Measurements from ENCODE around the gene GABRD.

GABRD gene

DNA sequence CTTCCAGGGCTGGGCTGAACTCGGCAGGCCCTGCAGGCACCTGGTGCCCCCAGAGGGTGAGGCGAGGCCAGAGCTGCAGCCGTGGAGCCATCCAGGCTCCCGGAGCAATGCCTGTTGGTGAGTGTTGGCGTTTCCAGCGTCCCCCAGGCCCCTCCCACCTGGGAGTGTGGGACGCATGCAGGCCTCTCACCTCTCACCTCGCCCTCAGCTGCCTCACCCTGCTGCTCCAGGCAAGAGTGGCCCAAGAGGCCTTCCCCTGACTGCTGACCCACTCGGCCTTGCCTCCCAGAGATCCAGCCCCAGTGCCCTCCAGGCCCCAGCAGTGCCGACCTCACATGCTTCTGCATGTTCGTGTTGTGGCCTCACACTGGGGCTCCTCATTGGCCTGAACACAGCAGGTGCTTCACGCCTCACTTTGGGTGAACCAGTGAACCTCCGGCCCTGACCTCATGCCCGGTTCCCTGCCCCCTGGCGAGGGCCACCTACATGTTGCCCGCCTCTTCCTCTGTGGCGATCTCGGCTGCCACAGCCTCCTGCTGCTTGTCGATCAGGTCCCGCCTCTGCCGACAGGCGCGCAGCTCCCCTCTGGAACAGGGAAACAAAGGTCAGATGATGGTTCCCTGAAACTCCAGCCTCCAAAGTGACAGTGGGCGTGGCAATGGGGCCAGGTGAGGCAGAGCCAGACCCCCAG lies 32.5 kb upstream of the GABRD start:
- no peak for DNase-seq

DNA sequence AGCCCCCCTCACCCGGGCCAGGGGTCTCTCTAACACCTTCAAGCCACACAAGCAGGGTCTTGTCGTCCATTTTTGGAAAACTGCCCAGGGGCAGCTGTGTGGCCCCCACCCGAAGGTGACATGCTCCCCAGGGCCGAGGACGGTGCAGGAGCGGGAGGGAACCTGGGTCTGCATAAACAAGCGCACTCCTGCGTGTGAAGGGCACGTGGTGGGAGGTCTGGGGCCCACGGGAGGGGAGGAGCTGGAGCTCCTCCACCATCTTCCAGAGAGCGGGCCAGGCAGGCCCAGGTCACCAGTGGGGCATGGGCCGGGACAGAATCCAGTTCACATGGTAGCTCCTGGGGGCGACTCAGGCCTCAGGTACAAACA lies 32.0 kb upstream of the GABRD start:
- no peak for DNase-seq

DNA sequence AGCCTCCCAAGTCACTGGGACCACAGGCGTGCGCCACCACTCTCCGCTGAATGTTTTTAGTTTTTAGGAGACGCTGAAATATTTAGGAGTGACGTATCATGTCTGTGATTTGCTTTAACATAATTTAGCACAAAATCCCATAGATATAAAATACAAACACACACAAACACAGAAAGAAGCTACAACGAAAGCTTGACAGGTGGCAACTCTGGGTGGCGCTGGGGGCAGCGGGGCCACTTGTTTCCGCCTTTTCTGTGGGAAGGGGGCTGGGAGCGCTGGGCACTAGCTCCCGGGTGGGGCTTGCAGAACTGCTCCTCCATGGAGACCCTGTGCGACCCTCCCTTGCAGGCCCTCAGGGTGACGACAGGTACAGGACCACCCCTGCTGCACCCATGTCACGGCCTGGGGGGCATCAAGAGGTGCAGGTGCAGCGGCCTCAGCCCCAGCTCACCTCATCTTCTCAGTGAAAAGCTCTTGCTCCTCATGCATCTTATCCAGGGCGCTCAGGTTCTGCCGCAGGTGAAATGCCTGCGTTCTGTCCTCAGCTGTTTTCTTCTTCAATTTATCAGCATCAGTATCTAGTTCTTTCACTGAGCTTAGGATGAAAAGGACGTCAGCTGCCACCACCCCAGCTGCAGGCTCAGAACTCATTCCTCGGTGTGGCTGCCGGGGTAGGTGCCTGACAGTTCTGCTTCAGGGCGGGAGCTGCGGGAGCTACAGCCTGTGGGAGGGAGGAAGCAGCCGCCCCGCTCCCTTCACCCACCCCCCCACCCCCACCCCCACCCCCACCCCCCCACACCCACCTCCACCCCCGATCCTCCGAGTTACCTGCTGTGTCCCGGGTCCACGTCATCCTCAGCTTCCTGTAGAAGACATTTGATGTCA lies 30.8 kb upstream of the GABRD start:
- DNase-seq = no peak

DNA sequence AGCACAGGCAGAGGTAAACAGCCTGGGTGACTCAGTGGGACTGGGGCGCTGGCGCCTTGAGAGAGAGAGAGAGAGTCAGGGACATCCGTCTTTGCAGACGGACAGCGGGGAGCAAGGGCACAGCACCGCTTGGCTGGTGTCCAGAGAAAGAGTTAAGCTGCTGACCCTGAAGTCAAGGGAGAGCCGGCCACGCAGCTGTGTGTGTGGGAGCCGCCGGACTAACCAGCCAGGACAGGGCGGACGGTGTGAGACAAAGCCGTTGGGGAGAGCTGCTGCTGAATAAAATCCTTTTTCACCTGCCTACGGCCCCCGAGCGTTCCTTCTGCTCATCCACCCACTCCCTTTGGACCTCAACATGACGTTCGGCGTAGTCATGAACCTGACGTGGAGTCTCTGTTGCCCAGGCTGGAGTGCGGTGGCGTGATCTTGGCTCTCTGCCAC lies 30.0 kb upstream of the GABRD start:
- DNase-seq = no peak

DNA sequence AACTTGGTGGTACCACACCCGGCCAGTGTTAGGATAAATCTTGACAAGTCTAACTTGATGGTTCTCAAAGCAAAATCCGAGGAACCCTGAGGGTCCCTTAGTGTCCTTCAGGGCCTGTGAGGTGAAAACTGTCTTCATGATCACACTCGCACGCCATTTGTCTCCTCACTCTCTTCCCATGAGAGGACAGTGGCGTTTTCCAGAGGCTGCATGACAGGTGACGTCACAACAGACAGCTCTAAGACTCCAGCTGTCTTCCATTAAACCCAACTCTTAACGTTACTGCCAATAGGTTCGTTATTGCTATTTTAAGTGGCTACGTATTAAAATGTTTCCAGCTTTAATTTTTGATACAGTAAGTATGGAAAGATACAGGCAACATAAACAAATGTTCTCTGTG lies 29.4 kb upstream of the GABRD start:
- no peak for DNase-seq

DNA sequence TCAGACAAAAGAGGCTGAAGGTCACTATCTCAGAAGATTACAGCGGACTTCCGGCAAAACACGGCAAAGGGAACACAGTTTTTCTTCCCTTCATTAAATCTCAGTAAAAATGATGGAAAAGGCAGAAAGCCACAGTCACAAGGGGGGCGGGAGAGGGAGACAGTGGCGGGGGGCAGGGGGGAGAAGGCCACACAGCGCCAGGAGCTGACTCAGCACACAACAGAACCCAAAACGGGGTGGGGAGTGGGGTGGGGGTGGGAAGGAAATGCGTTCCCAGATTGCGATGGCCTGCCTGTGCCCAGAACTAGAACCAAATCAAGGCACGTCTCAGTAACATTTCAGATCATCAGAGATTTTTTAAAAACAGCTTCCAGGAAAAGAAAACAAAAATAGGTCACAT lies 28.9 kb upstream of the GABRD start:
- DNase-seq = no peak

DNA sequence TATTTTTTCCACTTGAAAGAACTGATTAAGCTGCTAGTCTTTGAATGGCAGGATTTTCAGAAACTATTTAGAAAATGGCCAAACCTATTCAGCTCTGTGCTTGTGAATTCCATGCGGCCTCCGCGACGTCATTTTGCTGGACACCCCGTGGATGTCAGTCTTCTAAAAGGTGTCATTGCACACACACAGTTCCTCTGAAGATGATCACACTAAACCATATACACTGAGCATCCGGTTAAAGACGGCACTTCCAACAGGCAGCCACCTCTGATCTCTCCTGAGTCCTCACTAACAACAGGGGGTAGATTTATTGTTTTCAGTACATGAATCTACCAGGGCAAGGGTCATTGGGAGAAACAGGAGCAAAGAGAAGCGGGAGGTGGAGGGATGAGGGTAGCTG lies 24.6 kb upstream of the GABRD start:
- no peak for DNase-seq

DNA sequence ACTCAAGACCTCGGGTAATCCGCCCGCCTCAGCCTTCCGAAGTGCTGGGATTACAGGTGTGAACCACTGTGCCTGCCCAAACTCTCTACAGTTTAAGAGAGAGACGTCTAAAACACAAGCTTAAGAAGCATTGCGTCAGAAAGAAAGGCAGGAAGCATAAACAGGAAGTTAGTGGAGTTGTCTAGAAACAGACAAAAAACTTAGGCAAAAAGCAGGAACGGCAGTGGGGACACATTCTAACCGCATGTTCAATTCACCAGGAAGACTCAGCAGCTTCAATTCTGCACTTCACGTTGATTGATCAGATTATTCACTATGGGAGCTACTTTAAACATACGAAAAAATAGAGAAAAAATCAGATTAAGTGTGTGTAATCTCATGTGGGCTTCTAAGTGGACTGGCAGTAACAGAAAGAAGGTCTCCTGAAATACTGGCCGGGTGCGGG lies 22.9 kb upstream of the GABRD start:
- DNase-seq = no peak

DNA sequence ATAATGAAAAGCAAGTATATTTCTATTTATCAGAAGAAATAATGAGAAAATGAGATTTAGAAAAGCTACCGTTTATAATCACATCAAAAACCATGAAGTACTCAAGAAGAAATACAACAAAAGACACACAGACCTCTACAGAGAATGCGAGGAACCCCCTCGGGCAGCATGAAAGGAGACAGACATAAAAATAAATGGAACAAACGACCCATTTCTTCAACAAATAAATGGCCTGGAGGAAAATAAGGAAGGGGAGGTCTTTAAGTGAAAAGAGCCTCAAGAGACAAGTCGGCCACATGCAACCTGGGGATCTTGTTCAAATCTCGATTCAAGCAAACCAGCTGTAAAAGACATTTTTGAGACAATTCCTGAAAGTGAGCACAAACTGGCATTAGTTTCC lies 21.6 kb upstream of the GABRD start:
- DNase-seq = no peak

DNA sequence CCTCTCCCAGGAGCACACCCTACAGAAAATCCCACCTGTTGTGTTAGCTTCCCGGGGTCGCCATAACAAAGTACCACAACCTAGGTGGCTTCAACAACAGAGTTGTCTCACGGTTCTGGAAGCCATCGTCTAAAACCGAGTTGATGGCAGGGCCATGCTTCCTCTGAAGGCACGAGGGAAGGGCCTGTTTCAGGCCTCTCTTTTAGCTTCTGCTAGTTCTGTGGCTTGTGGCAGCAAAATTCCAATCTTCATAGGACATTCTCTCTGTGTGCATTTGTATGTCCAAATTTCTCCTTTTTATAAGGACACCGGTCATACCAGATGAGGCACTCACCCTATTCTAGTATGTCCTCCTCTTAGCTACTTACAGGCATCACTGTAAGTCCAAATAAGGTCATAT lies 18.7 kb upstream of the GABRD start:
- DNase-seq = no peak

DNA sequence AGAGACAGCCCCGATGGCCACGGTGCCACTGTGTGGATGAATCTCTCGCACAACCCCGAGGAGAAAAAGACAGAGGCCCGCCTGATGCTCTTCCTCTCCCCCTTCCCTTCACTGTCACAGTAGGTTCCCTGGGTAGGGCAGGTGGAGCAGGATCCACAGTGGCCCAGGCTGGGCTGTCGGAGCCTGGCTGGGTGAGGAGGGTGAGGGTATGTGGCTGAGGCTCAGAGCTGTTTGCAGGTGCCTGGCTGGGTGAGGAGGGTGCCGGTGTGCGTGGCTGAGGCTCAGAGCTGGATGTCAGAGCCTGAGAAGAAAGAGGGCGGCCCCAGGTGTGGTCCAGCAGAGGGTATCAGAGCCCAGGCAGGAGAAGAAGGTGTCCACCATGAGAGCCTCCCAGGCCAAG lies 18.3 kb upstream of the GABRD start:
- DNase-seq = no peak

DNA sequence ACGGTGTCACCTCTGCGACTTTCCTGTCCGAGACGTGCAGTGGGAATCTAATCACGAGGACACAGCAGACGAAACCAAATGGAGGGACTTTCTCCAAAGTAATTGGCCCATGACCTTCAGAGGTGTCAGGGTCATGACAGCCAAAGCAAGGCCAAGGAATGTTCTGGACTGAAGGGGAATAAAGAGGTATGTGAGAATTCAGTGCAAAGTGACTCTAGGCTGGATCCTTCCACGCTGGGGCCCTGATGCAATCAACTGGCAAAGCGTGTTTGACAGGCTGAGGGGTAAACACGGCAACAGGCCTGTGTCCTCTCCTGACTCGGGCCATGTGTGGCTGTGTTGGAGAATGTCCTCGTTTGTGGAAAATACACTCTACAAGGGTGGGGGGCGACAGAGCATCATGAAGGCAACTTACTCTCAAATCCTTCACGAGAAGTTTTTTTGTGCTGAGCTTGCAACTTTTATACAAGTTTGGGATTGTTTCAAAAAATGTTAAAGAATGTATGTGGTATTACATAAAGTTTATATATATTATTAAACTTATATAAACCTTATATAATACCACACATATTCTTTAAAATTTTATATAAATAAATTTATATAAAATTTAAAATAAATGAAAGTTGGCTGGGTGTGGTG lies 17.3 kb upstream of the GABRD start:
- no peak for DNase-seq

DNA sequence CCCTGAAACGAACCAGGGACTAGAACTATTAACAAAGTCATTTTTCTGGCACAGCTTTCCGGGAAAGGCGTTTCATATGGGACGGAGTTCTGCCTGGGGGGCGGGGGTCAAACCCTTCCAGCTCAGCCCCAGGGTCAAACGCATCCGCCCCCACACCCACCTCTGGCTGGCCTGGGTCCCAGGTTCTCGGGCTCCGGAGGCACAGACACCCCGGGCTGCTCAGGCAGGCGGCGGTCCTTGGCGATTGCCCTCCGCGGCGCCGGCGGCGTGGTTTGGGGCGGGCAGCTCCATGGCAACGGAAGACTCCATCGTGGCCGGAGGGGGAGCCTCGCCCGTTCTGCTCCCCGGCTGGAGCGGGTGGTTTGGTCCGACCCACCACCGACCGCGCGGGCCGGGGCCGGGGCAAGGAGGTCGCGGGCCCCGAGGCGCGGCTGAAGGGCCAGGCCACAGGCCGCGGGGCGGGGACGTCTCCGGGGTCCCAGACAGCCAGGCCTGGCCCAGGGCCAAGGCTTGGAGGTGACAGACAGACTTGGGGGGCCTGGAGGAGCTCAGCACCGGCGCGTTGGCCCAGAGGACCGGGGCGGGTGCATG lies 15.5 kb upstream of the GABRD start, which contains the start of gene CFAP74:
Gene CFAP74, minus strand, starts transcription at position 246 of the 591 bp plus-strand sequence. CDS start 12,830 bp downstream, outside the sequence.
- no peak for DNase-seq

DNA sequence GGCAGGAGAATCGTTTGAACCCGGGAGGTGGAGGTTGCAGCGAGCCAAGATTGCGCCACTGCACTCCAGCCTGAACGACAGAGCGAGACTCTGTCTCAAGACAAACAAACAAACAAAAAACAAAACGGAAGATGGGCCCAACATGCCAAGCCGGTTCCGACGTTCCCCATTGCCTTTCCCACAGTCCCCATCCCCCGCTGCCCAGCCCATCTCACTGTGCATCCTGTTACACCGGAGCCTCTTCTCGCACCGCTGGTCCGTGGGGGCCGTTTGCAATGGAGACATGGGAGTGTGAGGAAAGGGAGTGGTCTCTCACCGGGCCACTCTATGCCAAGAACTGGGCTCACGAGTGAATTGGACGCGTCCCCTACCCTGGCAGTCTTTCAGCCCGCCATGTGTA lies 14.3 kb upstream of the GABRD start:
- no peak for DNase-seq

DNA sequence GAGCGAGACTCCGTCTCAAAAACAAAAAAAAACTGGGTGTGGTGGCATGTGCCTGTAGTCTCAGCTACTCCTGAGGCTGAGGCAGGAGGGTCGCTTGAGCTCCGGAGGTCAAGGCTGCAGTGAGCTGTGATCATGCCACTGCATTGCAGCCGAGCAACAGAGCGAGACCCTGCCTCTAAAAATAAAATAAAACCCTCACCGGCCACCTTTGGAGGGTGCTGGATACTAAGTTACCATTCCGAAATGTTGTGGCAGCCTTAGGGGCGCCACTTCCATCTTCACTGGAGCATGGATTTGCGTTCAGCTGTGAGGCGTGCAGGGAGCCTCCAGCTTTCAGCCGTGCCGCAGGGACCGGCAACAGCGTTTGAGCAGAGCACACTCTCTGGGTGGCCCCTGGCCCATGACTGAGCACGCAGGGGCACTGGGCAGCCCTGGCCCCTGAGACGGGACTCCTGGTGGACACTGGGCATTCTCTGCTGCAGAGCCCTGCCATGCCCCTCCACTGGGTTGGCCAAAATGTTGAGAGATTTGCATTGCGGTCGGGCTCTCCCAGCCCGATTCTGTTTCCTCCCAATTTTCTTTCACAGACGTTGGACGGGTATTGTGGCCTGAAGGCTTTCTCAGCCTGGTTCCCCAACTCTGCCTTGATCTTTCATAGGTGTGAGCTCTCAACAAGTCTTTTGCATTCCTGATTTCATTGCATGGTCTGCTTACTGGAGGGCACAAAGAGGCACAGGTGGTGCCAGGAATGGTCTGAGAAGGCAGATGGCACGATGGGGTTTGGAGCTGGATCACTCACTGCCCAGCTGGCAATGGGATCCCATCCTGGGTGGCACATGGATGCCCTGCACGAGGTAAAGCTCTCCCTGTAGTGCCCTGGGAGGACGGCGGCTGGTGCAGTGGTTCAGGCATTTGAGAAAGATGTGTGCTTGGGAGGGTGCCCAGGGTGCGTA lies 9.8 kb upstream of the GABRD start:
- DNase-seq = no peak

DNA sequence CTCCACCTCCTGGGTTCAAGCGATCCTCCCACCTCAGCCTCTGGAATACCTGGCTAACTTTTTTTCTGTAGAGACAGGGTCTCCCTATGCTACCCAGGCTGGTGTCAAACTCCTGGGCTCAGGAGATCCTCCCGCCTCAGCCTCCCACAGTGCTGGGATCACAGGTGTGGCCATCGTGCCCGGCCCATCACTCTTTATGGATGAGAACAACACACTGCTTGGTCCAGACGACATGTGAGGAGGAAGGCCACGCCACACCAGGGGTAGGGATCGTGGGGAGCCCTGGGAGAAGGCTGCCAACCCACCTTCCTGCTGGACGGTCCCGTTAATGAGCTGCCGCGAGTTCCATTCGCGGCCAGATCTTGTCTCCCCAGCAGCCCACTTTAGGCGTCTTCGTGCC lies 5.0 kb upstream of the GABRD start:
- no peak for DNase-seq

DNA sequence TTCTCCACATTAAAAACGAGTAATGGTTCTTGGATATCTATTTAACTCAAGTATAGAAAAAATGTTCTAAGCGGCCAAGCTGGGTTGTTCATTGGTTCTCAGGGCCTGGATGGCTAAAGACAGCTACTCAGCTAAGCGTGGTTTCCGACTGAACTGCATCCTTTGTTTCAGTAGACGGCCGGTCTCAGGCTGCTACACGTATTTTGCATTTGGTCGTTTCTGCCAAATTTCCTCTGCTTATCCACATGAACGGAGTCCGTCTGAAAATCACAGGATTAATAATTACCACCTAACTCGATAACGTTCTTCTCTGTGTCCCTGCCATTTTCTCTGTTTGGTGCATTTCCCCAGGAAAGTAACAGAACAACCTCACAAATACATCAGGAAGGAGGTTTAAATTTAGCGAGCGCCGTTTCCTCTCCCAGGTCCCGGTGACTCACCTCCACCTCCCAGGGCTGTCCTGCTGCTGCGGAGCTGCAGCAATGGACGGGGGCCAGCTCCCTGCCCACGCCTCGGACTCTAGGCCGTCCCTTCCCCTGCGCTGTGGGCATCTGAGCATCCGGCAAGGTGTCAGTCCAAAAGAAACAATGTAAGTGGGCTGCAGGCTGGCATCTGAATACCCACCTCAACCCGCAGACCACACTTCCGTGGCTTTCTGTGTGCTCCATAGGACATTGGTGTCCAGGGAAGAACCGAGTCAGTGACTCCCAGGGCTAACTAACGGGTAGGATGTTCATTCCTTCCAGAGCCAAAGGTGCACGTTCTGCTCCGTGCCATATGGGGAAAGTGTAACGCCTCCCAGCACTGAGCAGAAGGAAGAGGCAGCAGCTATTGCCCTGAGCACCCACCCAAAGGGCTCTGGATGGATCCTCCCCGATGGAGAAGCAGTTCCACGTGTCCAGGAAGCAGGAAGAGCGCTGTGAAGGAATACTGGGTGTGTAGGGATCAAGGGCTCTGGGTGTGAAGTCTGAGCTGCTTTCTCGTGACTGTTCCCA lies 4.1 kb upstream of the GABRD start:
- no peak for DNase-seq

DNA sequence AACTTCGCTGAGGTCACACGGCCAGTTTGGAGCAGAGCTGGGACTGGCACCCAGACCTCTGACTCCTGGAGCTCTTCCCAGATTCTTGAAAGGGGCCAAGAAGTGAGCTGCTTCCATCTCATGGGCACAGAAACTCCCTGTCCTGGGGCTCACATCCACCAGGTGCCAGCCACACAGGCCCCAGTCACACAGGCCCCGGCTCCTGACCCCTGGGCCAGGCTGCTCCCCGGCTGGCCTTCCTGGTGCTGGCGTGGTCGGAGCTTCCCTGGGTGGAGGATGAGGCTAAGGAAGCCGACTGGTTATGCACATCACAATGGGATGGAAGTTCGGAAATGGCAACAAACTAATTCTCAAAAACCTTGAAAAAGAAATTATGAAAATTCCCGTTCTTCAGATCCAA lies 3.0 kb upstream of the GABRD start:
- DNase-seq = no peak

DNA sequence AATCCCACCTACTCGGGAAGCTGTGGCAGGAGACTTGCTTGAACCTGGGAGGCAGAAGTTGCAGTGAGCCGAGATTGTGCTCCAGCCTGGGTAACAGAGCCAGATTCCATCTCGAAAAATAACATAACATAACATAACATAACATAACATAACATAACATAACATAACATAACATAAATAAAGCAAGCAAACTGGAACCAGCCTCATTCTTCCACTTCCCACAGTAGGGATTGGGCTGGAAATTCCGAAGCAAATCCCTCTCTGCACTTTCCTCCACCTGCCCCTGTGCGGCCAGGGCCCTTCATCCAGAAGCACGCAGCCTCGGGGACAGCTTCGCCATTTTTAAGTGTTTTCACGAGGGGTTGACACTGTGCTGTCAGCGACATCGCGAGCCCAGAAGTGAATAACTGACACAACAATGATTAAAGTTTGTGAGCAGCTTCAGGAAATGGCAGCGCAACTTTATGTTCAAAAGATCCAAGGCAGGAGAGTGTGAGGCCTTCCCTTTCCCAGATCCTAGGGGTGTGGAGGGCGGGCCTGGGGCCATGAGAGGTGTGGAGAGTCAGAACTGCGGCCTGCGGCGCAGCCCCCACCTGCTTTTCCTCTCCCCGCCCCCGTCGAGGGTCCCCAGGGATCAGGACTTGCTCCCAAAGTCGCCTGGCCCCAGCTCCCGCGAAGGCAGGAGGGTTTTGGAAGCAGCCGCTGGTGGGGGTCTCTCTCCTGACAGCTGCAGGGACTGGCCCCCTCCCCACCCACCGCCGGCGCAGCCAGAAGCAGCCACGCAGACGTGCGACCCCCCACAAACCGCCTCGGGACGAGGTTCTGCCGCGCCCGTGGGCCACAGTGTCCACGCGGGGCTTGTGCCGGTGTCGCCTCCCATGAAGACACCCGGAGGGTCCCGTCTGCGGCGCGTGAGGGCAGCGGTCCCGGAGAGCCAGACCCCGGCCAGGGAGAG lies 651 bp upstream of the GABRD start:
- DNase-seq = no peak
